ENCODE data around the gene RERE.

Gene RERE

DNA sequence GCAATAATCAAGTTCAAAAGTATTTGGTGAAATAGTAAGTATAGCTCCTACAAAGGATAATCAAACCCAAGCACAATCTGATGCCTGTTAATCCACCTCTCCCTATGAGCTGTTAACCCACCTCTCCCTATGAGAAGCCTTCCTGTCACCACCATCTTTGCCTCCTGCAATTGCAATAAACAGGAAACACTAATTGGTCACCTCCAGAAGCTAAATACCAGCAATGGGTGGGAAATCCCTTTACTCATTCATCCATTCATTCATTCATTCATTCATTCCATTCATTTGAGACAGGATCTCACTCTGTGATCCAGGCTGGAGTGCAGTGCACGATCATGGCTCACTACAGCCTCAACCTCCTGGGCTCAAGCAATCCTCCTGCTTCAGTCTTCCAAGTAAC is 132.8 kb downstream of the RERE start:
- DNase-seq, result no peak

DNA sequence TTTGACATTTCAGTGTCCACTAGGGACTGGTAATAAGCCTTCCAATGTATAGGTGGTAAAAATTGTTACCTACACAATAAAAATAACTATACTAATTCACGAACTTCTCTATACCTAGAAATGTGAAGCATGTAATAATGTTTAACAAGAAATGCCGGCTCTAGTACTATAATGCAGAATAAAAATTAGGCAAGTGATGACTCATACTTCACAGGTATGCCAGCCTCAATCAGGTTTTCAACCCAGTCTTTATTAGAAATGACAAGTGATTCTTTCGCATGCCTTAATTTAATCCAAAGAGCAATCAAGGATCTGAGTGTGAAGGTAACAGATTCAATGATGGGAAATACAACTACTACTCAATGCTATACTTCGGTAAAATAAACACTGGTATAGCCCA is 134.9 kb downstream of the RERE start:
- no peak for DNase-seq

DNA sequence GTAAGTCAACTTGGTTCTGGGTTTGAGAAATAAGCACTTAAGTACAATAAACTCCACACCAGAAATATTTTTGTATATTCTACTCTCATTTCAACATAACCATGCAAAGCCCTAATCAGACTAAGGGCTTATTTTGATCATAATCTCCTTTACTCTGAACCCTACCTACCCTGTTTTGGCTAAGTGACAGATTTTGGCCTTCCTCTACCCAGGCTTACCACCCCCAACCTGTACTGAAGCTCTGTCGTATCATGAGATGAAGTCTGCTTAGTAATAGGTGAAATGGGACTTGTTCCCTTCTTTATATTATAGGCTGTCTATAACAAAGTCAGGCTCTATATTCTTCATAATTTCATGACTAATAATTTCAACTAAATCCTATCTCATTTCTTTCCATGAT is 135.5 kb downstream of the RERE start:
- no peak for DNase-seq

DNA sequence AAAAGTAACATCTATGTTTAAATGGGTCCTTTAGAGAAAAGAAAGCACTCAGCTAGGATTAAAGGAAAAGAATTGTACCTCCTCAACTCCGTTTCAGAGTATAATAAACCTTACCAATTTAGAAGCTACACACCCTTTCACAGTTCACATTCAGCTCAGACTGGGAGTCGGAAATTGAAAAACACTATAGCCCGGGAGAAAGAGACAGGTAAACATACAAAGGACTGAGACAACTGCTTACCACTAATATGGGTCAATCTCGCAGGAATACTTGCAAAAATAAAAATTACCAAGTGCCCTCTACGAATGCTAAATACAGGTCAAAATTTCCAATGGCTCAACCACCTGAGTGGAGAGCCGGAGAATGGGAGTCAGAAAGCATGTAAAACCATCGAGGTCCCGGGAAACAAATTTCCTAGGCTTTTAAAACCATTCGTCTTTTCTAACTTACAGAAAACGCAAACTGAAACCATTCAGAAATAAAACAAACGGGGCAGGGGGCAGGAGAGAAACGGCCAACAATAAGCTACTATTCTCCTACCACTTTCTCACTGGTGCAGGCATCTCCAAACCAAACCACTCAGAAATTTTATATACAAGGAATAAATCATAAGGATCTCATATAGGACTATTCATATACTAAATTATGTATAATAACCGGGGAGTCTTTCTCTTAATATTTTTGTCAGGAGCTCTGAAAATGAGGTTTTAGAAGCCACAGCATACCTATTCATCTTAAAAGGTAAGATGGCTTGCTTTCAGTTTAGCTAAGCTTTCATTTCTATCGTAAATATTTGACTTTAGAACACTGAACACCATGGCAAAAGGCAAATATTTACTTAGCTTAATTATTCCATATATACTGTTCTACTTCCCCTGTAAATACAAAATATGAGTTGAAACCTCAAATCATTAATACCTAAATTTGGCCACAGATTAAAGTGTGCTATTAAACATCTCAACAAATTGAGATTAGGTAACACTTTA is 136.5 kb downstream of the RERE start:
- DNase-seq, result no peak

DNA sequence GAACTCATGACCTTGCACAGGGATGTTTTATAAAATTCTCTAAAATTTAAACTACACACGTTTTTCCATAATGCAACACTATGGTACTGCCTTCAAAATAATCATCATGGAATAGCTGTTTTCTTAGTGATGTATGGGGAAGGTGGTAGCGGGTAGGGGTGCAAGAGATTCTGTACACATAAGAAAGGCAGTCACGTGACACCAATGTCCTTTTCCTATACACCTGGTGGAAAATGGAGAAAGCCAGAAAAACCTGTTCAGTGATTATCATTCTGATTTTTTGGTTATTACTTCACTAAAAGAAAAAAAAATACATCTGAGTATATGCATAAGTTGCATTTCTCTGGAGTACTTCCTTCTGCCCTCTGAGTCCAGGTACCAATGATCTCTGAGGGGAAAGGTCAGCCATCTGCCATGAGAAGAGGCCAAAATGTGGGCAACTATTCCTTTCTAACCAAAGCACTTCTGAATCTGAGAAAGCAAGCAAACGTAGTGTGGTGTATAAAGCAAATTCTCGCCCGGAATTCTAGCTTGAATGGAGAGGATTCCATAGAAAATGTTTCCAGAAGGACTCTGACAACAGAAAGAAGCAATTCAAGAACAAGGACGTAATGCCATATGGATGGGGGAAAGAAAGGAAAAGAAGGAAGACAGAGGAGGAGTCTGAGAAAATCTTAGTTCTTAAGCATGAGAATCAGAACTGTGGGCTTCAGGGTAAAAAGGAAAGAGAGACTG is 137.3 kb downstream of the RERE start:
- DNase-seq, result no peak

DNA sequence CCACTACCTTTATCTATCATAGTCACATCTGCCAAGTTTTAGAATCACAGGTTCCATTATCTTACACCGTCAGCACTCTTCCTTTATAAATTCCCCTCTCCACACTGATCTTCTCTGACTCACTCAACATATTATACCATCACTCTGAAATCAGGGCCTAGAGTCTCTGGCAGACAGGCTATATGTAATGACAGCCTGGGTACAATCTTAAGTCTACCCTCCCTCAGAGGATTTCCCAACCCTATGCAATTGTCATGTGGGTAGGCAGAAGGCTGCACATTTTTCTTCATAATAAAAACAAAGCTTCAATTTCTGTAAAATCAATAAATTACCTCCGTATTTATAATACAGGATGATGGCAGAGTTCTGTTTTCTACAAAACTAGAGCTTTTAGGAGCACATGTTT is 138.0 kb downstream of the RERE start:
- no peak for DNase-seq

DNA sequence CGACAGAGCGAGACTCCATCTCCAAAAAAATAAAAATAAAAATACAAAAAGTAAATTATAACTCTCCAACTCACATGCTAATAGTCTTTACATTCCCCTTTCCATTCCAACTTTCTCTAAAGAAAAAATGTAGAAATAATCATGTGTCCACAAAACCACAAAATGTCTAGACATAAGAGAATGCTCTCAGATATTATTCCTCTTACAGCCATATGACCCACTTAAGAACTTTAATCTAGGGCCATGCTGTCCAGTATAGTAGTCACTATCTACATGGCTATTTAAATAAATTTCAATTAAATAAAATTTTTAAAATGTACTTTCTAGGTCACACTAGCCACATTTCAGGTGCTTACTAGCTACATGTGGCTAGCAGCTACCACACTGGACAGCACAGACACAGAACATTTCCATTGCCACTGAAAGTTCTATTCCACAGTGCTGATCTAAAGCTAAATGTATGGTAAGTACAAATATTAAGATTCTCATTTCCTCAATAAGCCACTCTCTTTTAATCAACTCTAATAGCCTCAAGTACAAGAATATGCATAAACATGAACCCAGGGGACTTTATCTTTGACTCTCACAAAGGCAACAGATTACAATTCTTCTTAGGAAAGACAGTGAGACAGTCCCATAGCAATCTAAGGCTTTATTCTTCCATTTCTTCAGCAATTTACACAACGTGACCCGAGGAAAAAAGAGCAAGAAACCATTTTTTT is 138.6 kb downstream of the RERE start:
- no peak for DNase-seq

DNA sequence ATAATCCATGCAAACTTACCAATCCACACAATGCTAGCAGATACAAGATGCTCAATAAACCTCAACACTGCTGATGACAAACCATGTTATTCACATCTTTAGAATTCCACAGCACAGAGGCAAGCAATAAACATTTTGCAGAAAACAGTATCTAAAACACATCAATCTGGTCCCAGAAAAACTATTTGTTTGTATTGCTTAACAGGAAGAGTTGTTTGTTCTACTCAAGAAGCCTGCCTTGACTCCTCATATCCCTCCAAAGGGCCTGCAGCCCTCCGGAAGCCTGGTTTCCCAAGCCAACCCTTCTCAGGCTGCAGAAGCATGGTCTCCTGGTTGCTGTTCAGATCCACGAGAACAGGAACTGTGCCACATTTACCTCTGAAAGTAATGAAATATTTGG is 139.7 kb downstream of the RERE start:
- no peak for DNase-seq

DNA sequence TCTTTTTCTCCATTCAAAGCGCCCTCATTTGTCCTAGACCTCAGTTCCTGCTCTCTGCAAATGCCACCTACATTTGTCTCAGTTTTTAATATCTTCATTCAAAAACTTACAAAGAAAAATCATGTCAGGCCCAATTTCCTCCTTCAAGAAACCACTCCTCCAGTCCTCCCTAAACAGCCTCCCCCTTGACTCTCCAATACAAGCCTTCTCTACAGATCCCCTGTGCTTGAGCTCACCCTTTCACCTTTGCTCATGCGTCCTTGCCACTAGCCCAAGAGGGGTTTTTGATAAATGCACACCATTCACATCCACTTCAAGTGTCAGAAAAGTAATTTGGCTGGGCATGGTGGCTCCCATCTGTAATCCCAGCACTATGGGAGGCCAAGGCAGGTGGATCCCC is 140.6 kb downstream of the RERE start:
- DNase-seq, result no peak

DNA sequence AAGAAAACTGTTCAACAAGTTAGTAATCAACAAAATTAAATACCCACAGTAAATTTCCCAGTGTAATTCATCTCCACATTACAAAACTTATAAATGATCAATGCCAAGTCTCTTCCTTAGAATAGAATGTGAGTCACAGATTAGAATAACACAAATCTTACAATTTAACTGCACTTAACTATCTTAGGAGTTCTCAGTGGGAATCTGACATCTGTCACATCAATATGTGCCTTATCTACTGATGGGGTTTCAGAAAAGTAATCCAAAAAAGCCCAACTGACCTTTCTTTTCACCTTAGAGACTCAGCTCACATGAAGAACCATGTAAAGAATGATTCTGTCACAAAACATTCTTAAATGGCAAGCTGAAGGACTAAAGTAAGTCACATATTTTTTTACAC is 141.4 kb downstream of the RERE start:
- DNase-seq, result no peak

DNA sequence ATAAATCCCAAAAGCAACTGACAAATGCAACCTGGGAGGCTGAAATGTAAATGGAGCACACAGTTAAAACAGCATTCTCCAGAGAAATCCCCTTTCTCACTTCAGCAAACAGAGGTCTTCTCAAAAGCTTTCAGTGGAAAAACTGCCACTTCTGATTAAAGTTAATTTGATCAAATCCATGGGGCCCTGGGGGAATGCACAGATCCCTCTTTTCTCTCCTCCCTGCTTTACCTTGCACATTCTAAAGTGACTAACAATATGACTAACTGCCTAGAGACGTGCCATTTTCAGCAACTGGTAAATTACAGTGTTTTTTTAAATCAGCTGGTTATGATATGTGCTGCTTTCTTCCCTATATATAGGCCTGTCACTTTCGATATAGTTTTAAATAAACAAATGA is 142.5 kb downstream of the RERE start:
- no peak for DNase-seq

DNA sequence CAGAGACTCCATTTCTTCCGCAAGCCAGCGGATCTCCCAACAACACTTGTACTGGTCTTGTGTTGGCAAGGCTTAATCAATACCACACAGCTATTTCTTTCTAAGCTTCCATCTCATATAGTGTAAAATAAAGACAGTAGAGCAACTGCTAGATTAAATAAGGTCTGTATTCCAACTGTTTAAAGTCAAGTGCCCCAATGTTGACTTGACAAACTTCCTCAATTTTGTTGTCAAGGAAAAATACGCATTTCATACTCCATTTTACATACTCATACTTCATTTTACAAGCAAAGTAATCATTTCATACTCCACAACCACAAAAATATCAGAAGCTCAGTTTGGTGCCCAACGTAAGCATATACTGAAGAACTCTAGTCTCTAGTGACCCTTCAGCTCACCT is 143.0 kb downstream of the RERE start:
- no peak for DNase-seq

DNA sequence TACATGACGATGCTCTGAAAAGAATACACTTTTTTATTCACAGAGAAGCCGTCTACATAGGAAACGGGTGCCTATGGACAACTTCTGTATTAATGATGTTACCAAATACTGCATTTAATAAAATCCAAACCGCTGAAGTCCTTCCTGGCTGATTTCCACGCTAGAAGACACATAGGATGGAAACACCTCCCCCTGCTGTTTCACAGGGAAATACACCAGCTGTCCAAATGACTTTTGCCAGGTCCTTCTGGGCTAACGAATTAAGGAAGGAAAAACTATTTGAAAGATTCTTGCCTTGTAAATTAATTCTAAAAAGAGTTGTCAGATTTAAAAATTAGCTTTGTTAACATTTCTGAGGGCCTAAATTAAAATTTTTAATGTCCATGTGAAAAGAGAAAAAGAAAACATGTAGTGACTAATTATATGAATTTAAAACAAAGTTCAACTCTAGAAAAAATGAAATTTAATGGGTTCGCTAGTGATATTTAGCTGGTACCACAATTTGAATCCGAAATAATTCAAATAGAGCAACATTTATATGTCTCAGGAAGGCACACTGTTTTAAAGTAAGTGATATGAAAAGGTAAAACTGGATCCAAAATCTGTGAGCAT is 146.0 kb downstream of the RERE start:
- no peak for DNase-seq

DNA sequence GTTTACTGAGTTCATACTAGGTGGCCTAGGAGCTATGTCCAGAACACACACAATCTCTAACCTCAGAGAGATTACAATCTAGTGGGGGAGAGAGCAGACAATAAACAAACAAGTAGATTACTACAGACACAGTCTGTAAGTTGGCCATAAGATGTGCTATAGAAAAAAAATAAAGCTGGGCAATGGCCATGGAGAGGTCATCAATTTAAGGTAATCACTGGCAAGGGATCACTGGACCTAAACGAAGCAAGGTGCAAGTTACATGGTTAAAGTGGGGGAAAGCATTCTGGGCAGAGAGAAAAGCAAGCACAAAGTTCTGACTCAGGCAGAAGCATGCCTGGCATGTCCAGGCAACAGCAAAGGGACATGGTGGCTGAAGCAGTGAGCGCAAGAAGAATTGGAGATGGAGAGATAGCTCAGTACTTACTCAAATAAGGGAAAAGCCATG is 147.0 kb downstream of the RERE start:
- no peak for DNase-seq

DNA sequence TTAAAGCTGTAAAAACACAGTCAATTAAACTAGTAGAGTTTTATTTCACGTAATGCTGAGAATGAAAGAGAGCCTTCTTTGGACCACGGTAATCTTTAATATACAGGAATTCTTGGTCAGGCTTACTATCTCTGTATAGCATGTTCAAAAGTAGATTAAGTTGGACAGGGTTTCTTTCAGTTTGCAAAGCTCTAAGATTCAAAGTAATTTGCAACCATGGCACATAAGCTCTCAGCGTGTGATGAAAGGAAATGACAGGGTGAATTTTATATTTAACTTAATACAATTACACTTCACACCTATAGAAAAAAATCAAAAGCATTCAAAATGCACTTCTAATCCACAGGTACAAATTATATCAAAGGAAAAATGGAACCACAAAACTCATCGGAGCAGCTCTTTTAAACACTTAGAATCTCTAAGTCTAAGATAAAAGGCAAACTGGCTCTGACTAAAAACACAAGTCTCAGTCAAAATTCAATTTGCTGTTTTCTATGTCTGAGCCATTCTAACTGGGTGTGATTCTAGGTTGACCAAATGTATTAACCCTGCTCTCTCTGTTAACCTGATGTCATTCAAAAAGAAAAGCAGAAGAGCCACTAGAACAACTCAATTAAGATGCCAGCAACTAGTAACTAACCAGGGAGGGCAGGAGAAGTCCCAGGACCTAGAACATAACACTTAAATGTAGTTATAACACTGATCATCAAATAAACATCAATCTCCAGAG is 147.7 kb downstream of the RERE start:
- DNase-seq, result no peak

DNA sequence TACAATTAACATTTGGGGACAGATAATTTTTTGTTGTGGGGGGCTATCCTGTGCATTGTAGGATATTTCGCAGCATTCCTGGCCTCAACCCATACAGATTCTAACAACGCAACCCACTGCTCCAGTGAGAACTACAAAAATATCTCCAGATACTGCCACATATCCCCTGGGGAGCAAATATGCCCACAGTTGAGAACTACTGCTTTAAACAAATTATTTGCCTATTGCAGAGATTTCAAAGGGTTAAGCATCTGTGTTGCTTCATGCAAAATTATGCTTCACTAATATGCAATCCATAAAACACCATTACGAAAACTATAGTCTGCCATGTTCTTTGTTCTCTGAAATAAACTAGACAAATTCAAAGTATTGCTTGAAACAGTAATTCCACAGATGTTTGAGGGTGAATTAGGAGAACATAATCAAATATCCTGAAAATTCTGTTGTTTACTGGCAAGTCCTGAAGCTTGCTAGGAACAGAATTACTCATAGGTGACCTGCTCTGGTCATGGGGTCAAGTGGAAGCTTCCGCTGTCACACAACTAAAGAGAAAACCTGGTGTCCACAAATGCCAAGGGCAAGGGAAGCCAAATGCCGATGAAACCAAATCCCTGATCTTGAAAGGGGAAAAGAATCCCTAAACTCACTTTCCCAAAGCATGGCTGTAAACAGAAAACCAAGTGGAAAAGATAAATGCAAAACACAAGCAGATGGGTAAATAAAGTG is 149.4 kb downstream of the RERE start:
- DNase-seq, result no peak

DNA sequence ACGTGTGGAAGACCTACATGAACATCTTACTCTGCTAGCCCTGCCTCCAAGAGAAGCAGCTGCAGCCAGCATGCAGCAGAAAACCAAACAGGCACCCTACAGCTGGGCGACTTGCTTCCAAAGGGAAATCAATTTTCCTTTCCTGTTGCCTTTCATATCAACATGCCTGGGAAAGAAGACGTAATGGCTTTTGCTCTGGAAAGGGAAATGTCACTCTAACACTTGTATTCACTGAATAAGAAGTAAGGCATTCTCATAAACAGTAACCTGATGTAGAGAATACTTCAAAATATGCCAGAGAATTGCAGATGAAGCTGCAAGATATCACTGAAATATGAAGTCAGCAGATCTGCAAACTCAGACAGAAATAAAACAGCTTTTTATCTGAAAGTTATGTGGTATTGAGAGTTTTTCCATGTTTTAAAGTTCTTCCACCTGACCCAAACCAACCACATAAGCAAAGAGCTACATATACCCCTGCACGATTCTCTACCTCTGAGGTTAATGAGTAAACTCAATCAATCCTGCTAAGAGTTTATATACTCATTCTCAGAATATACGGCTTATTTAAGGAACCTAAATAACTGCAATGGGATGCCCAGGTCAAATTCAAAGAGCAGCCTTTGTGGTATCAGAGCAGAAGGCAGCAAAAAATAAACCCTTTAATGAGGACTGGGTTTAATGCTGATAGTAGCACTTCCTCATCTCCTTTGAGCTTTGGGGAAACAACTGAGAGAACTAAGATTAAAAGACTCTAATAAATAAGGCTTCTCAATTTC is 150.9 kb downstream of the RERE start:
- DNase-seq, result no peak

DNA sequence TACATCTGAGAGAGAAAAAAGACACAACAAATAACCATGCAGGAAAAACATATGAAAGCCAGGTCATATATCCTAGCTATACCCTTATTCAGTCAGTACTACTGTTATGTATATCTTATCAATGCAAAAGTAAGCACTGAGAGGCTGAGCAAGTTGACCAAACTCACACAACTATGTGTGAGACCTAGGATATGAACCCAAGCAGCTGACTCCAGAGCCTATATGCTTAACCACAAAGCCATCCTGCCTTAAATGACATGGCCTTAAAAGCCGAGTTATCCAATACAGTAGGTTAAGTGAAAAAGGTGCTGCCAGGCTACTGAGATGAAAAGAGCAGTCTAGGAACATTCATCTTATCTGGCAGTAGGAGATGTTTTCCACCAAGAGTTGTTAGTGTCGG is 151.6 kb downstream of the RERE start:
- no peak for DNase-seq

DNA sequence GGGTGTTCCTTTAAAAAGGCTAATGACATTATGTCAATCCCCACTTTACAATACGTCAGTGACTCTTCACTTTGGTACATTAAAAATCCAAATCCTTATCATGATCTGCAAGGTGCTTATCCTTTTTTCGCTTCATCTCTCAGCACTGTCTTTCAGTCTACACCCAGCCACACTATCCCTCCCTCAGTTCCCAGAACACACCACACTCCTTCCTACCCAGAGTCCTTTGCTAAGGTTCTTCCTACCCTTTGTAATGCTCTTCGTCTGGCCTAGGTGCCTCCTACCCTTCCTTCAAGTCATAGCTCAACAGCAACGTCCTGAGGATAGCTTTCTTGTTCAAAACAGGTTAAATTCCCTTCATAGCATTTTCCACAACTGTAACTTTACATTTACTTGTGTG is 152.6 kb downstream of the RERE start:
- no peak for DNase-seq

DNA sequence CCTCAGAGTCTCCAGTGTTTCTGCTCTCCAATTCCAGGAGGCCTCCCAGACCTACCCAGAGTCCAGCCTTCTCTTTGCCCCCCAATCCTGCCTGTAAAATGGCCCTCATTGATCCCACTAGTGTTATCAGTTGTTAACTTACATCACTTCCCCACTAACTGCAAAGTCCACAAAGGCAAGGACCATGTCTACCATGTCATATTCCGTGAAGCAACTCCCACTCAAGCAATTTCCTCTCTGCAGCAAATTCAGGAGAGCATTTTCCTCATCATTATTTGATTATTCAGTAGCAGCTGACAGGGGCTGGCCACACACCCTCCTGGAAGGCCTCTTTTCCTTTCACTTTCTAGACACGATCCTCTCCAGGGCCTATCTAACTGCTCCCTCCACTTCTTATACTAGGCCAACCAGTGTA is 153.5 kb downstream of the RERE start:
- DNase-seq, result no peak

All from activated effector memory CD4-positive, alpha-beta T cell treated with anti-CD3 and anti-CD28 coated beads, Interleukin-2, amount 50 U/mL, for 16 hours (primary cell).